Hematopoietic multipotent progenitor cell treated with erythropoietin and hydrocortisone succinate and interleukin-3 and kit ligand, for 17 days (in vitro differentiated cells): Measurements from ENCODE around the gene ARHGEF17.

ENCODE experiments used
- DNase-seq: peaks from one replicate; pipeline ENCODE4 v3.0.0-alpha.2; 2015; ENCODE audit warnings: low spot score

ARHGEF17 gene

DNA sequence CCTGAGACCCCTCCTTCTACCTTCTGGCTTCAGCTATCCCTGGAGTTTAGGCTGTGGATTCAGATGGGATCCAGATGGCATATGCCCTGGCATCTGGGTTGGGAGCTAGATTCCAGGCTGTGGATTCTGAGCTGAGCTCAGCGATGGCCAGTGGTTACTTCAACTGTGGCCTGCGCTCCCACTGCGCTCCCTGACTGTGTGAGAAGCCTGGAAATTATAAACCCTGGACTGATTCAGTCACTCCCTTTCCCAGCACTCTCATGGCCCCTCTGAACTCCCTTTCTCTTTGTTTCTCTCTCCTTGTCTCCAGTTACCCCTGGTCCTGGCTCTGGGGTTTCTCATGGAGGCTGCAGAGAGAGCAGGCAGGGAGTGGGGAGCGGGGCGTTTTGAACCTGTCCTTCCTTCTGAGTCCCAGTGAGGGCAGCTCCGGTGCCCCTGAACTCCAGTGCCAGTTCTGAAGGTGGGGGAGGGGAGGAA lies 4.8 kb downstream of the ARHGEF17 start:
- DNase-seq, result no peak

DNA sequence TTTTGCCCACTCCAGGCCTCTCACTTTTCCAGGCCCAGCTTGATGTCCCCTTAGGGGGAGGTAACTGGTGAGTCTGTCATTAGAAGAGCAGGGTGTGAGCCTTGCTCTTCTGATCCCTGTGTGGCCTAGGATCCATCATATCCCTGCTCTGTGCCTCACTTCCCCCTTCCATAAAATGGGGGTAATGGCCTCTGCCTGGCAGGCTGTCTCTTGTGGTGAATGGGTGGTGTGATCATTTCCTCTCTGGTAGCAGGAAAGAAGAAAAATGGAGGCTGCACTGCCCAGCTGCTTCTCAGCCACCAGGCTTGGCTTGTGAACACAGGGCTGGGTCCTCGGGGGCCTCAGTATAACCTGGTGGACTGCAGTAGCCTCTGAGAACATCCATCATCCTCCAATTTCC lies 5.6 kb downstream of the ARHGEF17 start:
- DNase-seq, result no peak

DNA sequence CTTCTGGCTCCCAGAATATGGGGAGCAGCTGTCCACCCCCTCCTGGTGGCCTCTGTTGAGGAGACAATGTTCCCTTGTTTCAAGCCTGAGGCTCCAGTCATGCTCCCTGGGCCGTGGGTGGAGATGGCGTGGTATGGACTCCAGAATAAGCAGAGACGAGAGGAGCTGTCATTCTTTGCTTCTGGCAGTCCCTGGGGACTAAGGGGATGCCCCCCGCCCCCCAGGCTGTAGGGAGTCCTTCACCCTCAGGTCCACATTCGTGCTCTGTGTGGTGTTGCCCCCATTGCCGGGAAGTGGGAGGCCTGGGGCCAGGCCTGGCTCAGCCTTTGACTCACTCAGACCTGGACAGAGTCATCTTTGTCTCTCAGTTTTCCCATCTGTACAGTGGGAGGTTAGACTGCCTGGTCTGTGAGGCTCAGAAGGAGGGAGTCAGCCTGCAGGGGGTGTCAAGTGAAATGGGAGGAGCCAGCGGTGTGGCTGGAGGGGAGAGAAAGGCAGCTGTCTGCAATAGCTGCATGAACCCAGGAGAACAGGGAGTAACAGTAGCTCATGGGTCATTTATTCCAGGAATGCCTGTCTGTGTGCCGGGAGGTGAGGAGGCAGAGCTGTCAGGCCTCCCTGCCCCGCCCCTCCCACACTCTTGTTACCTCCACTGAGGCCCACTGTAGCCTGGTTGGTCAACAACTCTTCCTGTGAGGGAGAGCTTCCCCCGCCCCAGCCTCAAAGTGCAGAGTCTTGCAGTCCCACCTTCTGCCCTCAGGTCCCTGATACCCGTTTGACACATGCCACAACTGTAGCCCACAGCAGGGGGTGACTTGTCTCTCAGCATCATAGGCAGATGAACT lies 6.3 kb downstream of the ARHGEF17 start:
- no peak for DNase-seq

DNA sequence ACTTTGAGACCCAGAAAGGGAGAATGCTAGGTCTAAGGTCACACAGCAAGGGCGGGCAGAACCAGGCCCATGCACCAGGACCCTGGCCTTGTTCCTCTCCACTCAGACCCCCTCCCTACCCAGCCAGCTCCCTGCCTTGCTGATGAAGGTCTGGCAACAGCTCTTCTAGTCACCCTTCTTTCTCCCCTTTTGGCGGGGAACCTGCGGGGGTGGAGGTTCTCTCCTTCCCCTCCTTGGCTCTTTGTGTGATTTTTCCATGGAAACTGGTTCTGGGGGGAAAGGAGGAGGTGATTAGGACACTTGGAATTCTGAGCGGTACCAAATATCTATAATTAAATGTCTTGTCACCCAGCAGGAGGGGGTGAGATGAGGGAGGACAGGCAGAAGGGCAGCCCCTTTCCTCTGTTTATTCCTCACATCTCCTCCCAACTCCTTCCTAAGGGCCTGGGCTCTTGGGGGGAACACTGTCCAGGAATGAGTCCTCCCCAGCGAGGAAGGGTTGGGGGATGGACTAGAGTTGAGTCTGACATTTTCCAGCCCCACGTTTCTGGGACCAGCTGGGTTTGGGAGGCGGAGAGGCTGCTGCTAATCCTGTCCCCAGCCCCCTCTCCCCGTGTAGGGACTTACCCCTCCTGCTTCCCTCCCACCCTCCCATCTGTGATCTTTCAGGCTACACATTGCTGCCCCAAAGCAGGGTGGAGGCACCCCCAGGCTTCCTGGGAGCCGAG lies 7.4 kb downstream of the ARHGEF17 start:
- no peak for DNase-seq

DNA sequence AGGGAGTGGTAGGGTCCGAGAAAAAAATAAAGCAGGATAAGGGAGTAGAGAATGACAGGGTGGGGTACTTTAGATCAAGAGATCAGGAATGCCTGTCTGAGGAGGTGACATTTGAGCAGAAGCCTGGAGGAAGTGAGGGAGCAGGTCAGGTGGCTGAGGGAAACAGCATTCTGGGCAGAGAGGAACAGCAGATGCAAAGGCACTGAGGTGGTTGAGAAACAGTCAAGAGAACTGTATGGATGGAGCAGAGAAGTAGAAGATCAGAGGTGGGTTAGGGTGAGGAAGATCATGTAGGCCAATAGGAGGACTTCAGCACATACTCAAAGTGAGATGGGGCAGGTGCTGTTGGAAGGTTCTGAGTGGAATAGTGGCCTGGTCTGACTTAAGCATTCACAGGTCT lies 8.3 kb downstream of the ARHGEF17 start:
- DNase-seq, result no peak

DNA sequence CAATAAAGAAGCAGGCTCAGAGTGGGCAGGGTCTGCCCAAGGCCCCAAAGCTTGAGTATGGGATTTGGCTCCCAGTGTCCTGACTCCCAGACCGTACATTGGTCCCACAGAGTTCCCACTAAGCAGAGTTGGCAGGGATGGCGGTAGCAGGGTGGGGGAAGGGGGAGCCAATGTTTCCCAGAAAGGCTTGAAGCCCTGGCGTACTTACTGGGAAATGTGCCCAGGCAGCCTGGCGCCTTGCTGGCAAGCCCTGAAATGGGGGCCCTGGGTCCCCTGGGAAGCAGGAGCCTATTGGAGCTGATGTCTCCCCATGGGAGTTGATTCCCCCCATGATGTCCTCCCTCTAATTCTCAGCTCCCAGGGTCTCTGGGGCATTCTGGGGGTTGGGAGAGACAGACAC lies 9.3 kb downstream of the ARHGEF17 start:
- DNase-seq, result no peak

DNA sequence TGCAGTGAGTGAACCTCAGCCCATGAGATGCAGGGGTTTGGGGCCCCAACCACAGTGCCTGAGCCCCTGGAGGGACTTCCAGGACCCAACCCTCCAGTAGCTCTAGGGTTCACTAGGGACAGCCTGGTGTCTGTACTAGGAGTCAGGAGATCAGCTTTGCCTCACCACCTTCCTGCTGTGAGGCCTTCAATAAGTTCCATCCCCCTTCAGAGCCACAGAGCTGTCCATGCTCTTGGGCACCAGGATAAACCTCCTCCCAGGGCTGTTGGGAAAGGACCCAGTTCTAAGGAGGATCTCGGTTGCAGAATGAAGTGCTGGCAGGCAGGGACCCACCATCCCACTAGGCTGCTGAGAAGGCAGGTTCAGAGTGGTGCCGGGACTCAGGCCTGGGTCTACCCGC lies 9.7 kb downstream of the ARHGEF17 start:
- DNase-seq, result no peak

DNA sequence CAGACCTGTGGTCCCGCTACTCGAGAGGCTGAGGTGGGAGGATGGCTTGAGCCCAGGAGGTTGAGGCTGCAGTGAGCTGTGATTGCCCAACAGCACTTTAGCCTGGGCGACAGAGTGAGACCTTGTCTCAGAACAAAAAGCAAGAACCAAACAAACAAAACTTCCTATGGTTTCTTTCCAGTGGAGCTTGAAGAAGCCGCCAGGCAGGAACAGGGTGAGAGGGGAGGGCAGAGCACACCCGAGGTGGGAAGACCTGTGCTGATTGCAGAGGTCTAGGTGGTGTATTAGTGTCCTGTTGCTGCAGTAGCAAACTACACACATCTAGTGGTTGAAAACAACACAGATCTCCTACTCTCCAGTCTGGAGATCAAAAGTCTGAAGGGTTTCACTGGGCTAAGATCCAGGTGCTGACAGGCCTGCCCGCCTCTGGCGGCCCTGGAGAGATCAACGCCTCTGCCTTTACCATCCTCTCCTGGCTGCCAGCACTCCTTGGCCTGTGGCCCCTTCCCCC lies 10.5 kb downstream of the ARHGEF17 start:
- no peak for DNase-seq

DNA sequence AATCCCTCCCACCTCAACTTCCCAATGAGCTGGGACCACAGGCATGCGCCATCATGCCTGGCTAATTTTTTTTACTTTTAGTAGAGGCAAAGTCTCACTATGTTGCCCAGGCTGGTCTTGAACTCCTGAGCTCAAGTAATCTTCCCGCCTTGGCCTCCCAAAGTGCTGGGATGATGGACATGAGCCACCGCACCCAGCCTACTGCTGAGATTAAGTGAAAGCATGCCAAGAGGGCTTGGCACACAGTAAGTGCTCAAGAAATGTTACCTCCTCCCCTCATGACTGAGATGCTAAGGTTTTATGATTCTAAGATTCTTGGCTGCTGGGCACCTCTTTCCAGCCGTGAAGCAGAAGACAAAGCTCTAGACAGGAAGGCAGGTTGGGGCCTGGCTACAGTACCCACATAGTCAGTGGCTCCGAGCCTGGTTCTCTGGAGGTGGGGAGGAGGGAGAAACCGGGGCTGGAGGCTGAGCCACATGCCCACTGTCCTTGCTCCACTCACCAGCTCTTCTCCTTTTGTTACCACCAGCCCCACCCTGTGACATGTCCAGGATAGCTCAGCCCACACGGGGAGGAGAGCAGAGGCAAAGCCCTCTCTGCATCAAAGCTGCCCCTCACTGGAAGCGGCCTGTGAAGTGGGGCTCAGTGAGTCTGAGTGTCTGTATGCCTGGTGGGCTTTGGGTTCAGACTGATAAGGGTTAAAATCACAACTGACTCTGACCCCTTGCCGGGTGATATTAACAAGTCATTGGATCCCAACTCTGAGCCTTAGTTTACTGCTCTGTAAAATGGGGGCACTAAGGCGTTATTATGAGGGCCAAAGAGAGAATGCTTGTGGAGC lies 12.9 kb downstream of the ARHGEF17 start:
- DNase-seq, result no peak

DNA sequence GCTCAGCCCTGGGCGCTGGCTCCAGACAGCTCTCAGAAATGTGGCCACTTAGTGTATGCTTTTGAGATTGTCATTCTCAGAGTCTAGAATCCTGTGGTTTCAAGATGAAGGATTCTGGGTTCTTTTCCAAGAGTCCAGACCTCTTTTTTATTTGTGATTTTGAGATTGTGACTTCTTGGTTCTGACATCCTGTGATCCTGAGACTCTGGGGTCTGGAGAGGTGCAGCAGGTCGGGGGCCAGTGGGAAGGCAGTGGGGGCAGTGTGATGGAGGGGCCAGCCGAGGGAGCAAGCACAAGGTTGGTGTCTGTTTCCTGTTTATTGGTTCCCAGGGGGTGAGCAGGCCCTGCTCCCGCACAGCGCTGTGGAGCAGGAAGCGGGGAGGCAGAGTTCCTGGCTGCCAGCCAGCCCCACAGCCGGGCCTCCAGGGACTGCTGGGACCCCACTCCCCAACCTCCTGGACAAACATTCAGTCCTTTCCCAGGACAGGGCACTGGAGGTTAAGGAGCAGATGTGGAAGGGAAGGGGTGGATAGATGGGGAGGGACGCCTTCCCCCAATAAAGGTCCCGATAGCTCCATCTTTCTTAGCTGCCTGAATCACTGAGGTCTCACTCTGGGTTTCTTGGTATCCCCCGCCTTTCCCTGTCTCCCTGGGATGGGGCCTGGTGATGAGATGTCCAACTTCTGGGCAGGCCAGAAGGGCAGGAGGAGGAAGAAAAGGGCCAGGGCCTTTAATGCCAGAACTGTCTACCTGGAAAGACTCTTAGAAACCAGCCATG lies 13.7 kb downstream of the ARHGEF17 start:
- DNase-seq, result no peak

DNA sequence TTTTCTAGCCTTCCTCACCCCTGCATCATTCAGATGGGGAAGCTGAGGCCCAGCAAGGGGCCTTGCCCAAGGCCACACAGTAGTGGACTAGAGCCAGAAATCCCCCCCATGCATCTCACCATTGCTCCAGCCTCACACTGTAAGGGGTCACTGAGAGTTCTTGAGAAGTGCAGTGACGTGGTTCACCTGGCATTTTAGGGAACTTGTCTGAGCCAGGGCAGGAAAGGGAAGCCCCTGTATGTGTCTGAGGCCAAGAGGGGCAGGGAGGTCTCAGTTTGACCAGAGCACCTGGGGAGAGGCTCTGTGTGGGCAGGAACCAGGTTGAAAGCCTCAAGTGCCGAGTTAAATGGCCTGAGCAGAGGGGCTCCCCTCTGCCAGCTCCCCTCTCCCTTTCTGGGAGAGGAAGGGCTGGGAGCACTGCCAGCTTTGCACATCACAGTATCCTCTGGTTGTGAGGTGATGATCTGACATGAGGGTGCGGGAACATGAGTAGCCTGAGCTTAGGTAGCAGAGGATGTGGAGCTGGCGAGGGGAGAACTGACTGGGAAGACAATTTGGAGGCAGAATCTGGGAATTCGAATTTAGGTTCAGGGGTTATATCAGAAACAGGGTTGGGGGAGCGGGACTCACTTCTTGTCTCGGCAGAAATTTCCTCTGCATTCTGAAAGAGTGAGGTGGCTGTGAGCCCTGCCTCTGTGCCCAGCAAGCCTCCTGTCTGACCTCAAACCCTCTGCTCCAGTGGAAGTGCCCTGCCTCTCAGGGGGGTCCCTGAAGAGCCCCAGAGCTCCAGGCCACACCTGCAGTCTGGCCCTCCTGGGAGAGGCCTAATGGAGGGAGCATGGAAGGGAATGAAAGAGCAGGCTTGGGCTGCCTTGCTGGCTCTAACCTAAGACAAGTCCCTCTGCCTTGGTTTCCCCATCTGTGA lies 14.6 kb downstream of the ARHGEF17 start:
- DNase-seq, result no peak

DNA sequence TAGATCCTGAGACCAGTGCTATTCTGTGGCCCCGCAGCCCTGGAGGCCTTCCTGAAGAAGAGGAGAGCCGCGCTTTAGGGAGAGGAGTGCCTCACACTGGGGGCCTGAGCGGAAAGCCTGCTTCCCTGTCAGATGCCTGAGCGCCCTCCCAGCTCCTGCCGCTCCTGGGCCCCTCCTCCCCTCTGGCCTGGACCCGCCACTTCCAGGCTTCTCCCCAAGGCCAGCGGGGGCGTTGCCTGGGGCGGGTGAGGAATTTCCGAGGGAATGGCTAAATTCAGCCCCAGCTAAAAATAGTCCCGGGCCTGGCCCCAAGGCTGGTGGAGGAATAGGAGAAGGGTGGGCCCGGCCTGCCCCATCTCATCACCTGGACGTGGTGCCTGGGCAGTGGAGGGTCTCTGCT lies 15.4 kb downstream of the ARHGEF17 start:
- no peak for DNase-seq

DNA sequence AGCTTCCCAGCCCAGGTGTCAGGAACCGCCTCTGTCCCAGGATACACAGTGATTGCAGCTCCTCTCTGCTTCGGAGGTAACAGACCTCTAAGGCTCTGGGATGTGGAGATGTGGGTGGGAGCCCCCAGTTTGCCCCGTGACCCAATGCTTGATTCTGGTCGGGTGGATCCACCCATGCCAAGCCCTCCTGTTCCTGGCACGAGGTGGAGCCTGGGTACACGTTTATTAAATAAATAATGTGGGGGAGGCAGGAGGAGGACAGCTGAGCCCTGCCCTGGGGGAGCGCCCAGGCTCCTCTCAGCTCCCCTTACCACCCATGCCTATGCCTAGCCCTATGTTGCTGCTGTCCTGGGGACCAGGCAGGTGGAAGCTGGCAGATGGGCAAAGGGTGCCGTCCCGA lies 16.0 kb downstream of the ARHGEF17 start:
- DNase-seq, result no peak

DNA sequence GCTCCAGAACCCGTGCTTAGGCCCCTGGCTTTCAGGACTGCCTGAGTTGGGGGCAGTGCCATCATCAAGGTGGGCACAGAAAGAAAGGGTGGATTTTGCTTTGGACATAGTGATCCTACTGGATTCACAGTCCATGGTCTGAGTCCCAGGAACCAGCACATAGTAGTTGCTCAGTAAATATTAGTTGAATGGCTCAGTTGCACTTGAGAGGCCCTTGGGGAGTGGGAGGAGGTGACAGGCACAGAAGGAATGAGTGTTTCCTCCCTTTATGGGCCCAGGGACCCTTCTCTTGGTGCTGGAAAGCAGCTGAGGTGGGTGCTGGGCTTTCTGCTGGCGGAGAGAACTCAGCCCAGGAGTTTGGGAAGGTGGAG lies 16.6 kb downstream of the ARHGEF17 start:
- no peak for DNase-seq

DNA sequence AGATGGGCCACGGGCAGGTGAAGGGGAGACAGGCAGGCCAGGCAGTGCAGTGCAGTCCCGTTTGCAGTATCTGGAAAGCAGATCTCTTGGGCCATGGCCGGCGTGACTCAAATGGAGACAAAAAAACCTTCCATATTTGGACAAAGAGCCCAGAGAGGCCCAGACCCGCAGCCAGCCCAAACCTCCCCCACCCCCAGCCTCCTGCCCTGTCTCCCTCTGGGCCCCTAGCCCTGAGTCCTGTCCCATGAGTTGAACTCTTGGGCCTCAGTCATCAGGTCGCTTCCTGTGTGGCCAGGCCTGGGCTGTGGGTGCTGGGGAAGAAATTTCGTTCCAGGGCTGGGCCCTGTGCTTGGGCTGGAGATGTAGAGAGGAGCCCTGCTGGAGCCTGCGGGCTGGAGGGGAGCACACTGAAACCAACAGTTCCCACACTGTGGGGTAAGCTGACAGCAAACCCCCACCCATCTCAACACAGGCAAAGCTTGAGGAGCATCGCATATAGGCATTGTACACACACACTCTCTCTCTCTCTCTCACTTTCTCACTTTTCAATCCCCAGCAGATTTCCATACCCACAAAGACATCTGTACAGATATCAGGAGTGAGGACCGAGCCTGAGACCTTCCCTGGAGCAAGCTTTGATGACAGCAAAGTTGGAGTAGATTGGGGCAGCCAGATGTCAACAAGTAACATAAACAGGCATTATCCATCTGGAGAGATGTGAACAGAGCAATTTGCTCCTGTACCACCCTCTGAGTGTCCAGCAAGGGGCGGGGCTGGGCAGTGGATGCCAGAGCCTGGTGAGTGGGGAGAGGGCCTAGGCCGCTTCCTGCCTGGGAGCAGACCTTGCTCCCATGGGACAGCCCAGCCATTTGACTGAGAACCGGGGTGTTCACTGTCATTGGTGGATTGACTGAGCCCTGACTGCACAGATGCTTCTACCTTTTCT lies 17.2 kb downstream of the ARHGEF17 start:
- DNase-seq, result no peak

DNA sequence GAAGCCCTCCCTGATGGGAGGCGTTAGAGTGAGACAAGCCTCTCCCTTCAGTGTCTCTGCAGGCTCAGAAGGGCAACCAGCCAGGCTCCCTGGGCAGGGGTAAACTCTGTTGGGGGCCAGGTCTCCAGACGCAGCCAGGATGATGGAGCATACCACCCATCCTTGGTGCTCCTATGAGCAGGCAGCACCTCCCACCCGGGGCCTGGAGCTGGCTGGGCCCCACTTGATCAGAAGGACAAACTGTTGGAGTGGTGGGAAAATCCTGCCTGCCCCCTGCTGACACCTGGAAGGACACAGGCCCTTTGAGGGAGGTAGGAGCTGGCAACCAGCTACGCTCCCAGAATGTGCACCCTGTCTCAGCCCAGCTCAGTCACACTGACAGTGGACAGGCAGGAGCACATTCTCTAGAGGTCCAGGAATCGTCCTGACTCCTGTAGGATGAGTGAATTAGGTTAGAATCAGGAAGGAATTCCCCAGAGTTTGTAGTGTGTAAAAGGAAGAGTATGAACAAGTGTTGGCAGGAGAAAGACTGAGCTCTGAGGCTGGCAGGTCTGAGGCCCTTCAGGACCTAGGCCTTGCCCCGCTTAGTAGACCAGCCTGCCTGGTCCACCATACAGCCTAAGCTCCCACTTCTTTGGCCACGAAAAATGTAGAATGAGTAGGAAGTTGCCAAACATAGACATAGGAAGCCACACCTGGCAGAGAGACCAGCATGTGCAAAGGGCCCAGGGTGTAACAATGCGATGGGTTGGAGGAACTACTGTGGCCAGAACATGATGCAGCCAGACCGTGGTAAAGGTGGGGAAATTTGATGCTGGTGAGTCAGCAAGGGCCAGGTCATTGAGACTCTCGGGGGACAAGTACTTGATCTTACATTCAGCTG lies 19.1 kb downstream of the ARHGEF17 start:
- no peak for DNase-seq

DNA sequence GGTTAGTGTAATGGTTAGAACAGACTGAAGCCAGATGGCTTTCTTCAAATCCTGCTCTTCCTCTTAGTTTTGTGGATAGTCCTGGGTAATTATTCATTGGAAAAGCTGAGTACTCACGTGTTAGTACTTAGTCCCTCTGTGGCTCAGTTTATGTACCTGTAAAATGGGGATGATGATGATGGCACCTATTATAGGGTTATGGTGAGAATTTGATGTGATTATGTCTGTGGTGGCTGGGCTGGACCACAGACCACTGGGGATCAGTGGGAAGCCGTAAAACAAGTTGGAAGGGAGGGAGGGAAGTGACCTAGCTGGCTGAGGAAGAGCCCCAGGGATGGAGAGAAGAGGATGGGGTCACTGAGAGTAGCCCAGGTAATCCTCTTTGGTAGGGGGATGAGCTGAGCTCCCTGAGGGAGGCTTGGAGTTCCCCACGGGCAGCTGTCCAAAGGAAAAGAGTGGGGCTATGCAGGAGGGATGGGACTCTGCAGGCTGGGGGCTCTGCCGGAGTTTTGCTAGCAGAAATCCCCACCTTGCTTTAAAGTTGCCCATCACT lies 19.8 kb downstream of the ARHGEF17 start:
- no peak for DNase-seq

DNA sequence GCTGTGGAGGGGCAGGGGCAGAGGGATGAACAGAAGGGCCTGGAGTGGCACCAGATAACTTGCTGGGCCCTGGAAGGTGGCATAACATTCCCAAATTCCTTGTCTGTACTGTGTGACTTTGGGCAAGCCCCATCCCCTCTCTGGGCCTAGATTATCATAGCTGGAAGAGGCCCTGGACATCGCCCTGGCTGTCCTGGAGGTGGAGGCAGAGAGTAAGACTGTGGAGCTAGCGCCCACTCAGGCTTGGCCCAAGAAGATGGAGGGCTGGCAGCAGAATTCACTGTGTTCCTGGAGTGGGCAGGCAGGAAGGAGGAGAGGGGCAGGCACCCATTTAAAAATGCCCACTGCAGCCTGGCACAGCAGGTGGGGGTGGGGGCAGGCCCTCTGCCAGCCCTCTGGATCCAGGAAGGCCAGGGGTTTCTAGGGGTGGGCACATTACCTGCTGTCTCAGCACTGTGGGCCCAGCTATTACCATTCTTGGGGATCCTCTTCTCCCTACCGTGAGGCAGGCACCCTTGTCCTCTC lies 22.6 kb downstream of the ARHGEF17 start:
- DNase-seq, result no peak
